Right kidney (tissue), 1 donor: ENCODE data around the gene FNDC8.
"Not testable (repeated sequence)": the region's sequence is repeated elsewhere in the genome, so short reads cannot be mapped to it uniquely, and the experiment has no call there.

Experiments used
- DNase-seq: peaks from one replicate; pipeline ENCODE4 v3.0.0-alpha.2; 2016

FNDC8 gene

DNA sequence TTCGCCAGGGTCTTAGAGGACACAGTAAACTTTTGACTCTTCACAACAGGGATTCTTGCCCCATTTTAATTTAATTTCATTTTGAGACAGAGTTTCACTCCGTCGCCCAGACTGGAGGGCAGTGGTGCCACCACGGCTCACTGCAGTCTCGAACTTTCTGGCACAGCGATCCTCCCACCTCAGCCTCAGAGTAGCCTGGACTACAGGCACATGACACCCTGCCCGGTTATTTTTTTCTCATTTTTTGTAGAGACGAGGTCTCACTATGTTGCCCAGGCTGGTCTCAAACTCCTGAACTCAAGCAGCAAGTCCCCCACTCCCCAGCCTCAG, 21.0 kb downstream of the FNDC8 start:
- DNase-seq: no peak

DNA sequence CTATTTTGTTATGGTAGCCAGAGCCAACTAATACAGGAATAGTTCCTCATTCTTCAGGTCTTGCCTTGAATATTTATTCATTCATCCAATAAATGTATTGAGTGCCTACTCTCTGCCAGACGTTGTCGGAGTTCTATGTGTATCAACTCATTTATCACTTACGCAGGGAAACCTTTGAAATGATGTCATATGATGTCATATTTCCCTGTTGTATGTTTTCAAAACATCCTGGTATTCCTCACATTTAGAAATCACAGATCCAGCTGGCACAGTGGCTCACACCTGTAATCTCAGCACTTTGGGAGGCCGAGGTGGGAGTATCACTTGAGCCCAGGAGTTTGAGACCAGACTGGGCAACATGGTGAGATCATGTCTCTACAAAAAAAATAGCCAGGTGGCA, 23.4 kb downstream of the FNDC8 start:
- DNase-seq: no peak

DNA sequence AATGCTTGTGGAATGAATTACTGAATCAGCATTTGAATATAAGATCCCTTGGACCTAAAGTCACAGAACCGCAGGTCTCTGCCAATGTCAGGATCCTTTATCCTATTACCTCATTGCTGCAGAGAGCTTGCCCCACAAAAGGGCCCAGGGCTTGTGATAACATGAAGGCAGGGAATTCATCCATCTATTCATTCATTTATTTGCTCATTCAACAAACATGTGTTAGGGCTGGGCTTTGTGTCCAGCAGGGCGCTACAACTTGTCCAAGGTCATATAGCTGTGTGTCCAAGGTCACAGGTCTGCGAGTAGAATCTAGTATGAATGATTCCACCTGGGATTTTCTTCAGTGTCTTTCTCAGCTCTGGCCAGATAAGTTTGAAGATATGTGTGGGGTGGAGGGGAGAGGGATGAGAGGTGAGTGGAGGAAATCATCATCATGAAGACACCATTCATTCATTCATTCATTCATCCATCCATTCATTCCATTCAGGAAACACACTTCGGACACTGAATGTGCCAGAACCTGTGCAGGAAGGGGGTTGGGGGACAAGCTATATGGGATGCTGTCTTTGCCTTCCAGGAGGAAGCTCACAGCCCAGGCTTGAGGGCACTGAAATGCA, 24.9 kb downstream of the FNDC8 start:
- no peak for DNase-seq

DNA sequence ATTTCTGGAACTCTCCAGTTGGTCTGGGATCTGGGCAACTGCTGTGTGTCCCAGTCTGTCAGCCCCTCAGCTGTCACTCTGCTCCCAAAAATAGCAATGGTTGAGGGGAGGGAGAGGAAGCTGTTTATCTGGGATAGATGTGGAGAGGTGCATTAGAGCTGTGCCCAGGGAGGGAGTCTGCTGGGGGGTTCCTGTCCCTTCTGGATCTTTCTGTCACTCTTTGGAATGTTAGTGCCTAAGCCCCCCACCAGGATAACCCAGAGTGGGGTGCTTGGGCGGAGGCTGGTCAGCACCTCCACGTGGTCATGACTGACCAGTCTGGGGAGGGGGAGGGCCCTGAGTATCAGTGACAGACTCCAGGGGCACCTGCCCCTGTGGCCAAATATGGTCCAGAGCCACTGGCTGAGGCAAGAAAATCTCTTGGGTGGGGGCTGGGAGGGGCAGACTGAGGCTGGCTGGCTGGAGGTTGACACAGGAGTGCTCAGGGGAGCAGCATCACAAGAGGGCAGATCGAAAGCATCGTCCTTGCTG, 26.0 kb downstream of the FNDC8 start, which contains the start of gene UNC45B:
UNC45B (plus strand) TSS at position 443 of the 531 bp plus-strand sequence. CDS start 447 bp downstream, outside the sequence.
- DNase-seq: no peak

DNA sequence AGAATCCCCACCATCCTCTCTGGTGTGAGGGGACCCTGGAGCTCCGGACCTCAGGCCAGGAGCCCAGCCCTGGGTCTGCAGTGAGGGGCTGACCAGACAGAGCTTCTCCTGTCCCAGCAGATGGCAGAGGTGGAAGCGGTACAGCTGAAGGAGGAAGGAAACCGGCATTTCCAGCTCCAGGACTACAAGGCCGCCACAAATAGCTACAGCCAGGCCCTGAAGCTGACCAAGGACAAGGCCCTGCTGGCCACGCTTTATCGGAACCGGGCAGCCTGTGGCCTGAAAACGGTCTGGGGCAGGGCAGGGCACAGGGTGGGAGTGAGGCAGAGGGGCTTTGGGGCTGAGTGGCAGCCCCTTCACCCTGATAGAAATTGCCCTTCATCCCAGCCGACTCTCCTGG, 26.7 kb downstream of the FNDC8 start:
- no peak for DNase-seq

DNA sequence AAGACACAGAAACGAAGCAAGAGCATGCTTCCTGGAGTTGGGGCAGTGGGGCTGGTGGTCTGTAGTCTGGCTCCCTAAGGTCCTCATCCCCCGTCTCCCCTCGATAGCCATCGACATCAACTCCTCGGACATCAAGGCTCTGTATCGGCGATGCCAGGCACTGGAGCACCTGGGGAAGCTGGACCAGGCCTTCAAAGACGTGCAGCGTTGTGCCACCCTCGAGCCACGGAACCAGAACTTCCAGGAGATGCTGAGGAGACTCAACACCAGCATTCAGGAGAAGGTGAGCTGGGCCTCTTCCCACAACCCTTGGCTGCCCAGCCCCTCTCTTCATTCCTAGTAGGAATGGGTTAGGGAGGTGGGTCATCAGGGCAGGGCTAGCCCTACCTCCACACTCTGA, 28.5 kb downstream of the FNDC8 start:
- no peak for DNase-seq

DNA sequence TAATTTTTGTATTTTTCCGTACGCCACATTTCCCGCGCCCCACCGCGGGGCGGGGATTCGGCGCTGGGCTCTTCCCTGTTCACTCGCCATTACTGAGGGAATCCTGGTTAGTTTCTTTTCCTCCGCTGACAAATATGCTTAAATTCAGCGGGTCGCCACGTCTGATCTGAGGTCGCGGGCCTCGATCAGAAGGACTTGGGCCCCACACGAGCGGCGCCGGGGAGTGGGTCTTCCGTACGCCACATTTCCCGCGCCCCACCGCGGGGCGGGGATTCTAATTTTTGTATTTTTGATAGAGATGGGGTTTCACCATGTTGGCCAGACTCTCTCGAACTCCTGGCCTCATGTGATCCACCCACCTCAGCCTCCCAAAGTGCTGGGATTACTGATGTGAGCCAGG, 29.7 kb downstream of the FNDC8 start:
- DNase-seq: not testable (repeated sequence)

DNA sequence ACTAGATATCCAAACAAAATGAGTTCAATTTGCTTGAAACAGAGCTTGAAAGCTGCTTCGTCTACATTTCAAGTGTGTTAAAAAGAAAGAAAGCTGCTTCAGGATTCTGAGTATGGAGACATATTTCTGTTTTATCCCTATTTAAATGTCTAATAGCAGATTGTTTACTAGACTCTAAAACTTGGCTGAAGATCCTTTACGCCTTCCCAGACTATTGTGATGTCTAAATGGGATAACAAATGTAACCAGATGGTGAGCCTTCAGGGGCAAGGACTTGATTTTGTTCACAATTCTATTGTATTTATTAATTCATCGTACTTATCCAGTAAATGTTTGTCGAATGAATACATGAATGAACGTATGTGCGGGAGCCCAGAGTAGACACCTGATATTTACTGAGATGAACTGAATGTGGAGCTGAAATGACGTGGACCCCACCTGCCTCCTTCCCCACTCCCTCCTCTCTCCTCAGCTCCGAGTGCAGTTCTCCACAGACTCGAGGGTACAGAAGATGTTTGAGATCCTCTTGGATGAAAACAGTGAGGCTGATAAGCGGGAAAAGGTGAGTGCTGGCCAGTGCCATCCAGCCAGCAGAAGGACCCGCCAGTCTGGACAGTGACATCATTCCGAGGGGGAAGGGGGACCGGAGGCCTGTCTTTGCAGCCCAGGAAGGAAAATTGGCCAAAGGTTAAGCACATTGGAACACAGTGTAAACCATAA, 31.2 kb downstream of the FNDC8 start:
- DNase-seq: no peak

DNA sequence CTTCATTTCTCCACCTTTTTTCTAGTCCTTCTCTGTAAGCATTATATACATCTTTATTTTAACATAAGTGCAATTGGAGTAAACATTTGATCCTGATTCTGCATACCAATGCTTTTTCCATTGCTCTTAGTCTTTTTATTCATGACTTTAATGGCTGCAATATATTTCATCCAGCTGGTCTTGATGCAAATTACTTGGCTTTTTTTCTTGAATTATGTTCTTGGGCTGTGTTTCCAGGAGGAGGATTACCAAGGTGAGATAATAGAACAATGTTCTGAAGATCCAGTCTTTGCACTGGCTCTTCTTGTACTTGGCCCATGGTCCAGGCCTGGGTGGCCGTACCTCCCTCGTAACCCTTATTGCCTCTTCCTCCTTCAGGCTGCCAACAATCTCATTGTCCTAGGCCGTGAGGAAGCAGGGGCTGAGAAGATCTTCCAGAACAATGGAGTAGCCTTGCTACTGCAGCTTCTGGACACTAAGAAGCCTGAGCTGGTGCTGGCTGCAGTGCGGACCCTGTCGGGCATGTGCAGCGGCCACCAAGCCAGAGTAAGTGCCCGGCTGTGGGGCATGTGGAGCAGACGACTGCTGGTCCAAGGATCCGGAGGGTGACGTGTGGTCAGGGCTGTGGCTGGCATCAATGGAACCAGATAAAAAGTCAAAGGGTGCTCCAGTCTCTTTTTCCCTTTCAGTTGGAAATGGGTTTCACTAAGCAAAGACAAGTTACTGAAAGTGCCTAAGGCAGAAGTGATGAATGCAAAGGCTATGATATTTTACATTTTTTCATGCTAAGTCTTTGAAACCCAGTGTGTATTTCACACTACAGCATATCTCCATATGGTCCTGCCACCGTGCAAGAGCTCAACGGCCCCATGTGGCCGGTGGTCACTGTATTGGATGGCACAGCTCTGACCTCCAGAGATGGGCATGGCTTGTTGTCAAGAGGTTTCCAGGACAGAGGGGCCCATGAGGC, 33.1 kb downstream of the FNDC8 start:
- no peak for DNase-seq

DNA sequence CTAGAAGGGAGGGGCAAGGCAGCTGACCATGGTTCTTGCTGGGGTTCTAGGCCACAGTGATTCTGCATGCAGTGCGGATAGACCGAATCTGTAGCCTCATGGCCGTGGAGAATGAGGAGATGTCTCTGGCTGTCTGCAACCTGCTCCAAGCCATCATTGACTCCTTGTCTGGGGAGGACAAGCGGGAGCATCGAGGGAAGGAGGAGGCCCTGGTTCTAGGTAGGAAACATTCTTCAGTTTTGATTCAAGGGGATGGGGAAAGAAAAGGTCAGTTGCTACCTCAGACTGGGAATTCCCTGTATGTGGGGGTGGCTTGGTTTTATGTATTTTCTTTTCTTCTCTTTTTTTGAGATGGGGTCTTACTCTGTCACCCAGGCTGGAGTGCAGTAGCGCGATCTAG, 33.8 kb downstream of the FNDC8 start:
- DNase-seq: no peak

DNA sequence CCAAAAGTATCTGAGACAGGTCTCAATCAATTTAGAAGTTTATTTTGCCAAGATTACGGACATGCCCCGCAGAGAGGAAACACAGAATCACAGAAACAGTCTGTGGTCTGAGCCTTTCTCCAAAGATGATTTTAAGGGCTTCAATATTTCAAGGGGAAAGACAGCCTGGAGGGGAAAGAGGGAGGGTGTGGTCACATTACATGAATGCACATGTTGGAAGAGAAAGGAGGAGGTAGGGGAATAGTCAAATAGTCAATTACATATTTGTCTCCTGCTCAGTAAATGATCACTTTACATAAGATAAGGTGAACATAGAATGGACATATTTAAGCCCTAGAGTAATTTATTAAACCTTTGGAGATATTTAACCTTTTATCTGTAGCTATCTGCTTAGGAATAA, 38.5 kb downstream of the FNDC8 start:
- no peak for DNase-seq

DNA sequence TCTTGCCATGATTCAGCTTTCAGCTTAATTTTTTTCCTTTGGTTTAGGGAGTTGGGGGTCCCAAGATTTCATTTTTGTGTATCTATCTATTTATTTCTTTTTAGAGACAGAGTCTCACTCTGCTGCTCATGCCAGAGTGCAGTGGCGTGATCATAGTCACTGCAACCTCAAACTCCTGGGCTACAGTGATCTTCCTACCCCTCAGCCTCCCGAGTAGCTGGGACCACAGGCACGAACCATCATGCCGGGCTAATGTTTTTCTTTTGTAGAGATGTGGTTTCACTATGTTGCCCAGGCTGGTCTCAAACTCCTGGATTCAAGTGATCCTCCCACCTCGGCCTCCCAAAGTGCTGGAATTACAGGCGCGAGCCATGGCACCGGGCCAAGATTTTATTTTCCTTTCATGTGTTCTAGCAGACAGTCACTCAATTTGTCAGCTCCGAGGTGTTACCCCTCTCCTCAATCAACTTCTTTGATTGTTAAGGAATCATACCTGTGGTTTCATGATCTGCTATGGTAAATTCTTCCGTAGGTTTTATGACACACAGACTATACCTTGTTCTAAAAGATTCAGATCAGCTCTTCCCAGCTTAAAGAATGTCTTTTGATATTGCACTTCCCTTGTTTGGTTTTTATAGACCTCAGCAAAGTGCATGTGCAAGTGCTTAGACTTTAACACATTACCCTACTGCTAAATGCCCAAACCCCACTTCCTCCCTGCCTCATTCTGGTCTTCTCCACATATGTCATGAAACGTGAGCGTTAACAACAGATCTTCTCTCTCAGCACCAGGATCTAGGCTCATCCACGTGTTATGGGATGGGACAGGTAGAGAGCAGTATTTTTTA, 39.2 kb downstream of the FNDC8 start:
- no peak for DNase-seq

DNA sequence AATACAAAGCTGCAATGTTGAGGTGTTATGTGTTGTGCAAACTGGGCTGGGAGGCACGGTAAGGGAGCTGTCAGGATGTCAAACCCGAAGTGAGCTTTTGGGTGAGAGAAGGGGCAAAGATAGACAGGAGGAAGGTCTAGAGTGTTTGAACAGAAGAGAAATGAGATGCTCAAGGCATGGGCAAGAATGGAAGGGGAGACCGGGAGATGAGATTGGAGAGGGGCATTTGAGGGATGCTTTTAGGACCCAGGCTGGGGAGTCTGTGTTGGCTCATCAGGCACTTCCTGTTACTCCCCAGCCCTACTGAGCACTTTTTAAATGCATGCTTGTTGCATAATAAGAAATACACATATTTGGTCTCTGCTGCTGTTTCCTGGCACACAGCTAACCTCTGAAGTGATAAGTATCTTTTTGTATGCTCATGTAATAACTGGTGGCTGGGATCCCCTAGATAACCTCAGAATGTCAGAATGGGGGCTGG, 39.9 kb downstream of the FNDC8 start:
- no peak for DNase-seq

DNA sequence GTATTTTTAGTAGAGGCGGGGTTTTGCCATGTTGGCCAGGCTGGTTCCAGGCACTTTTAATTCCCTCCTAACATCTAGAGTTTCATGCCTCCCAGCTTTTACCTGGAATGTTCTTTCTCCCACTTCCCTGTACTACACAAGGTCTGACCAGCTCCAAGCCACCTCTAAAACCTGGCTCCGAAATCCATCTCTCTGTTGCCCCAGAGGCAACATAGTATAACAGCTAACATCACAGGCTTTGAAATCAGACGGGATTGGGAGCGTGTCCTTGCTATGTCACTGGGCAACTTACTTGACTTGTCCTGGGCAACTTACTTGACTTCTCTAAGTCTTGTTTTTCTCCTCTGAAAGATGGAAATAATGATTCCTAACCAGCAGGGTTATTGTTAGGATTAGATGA, 41.3 kb downstream of the FNDC8 start:
- no peak for DNase-seq

DNA sequence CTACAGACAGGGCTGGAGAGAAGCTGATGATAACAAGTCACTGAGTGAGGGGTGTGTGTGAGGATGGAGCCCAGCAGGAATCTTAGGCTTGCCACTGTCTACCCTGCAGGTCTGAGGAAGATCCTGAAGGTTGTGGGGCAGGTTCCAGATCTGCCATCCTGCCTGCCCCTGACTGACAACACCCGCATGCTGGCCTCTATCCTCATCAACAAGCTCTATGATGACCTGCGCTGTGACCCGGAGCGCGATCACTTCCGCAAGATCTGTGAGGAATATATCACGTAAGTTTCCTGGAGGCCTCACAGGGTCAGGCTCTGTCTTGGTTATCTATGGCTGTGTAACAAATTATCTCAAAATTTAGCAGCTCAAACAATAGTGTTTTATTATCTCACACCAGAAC, 42.5 kb downstream of the FNDC8 start:
- no peak for DNase-seq

DNA sequence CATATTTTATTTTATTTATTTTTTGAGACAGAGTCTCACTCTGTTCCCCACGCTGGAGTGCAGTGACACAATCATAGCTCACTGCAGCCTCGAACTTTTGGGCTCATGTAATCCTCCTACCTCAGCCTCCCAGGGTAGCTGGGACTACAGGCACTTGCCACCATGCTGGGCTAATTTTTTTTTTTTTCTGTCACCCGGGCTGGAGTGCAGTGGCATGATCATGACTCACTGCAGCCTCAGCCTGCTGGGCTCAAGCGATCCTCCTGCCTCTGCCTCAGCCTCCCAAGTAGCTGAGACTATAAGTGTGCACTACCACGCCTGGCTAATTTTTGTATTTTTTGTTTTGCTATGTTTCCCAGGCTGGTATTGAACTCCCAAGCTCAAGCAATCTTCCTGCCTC, 43.3 kb downstream of the FNDC8 start:
- DNase-seq: no peak

DNA sequence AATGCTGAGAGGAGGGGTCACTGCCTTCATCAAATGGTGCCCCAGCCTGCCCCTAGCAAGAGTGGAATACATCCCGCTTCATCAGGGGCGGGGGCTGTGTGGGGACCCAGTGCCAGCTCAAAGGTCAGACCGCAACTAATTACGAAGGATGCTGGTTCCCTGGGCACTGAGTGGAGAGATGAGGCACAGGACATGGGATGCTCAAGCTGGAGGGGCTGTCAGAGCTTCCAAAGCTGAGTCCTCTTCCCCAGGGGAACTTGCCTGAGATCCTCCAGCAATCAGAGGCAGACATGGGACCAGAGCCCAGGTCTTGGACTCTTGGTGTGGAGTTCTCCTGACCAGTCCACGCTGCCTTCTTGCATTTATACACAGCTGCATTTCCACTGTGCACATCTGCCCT, 45.1 kb downstream of the FNDC8 start:
- DNase-seq: no peak

DNA sequence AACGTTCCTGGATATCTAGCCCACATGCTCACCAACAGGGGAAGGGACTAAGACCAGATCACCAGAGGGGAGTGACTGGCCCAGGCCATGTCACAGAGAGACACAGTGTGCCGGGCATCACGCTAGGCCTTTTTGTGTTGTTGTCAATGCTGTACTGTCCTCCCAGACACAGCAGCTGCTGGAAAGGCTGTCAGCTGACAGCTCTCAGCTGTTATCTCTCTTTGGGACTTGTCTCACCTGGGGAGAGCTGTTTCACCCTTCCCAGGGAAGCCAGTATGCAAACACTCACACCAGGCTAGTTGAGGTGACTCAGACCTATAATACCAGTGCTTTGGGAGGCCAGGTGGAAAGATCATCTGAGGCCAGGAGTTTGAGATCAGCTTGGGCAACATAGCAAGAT, 45.6 kb downstream of the FNDC8 start:
- no peak for DNase-seq

DNA sequence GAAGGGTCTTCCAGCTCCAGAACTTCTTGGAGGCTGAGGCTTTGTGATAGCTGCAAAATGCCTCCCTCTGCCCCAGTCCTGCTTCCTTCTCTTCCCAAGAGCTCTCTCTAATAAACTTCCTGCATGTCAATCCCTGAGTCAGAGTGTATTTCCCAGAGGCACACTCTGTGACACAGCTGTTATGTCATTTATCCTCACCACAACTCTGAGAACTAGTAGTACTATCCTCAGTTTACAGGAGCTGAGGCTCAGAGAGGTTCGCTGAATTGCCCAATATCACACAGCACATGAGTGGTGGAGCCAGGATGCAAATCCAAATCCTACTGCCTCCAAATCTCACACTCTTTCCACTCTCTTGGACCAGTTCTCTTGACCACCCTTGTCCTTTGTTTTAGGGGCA, 46.3 kb downstream of the FNDC8 start:
- DNase-seq: no peak

DNA sequence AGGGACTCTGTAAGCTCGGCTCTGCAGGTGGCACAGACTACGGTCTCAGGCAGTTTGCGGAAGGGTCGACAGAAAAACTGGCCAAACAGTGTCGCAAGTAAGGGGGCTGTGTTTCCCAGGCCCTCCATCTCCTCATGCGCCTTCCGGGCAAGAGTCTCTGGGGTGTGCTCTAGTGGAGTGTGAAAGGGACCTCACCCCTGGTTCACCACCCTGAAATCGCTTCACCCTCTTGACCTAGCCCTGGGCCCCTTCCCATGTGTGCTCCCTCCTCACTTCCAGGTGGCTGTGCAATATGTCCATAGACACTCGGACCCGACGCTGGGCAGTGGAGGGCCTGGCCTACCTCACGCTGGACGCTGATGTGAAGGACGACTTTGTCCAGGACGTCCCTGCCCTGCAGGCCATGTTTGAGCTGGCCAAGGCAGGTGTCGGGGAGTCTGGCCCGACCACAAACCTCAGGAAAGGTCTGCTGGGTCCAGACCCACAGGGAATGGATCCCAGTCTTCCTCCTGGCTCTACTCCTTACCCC, 48.5 kb downstream of the FNDC8 start:
- DNase-seq: no peak

DNA sequence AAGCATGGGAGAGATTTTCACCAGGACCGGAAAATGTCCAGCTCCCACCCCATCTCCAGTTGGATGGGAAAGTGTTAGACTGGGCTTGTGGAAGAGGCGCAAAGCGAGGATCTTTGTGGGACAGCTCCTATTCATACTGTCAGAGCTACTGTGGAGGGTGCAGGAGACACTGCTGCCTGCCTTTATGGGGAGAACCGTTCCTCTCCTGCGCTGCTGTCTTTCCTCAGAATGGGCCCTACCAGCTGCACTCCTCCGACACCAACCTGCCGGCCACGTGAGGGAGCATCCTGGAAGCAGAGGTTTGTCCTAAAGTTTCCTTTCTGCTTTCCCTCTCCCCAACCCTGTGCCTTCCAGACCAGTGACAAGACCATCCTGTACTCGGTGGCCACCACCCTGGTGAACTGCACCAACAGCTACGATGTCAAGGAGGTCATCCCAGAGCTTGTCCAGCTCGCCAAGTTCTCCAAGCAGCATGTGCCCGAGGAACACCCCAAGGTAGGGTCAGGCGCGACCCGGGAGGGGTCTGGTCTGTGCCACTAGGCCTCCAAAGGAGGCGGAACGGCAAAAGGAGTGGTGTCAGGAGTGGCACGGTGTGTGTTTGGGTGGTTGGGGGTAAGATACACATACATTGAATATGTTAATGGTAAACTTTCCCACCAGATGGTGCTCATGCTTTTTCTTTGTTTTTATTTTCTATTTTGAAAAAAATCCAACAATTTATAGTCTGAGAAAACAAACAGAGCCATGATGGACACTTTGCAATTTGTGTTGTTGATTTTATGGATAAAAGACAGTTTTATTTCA, 49.8 kb downstream of the FNDC8 start:
- no peak for DNase-seq
